H1 (cell line): ENCODE results near the gene MAN2A1. TPM values are rescaled to one million over a fixed set of nuclear protein-coding genes. Genes with fewer than 3 reads are reported as not detected.

Experiments used
- HDAC2 ChIP-seq, 2 experiments: fragments of 300-600 bp in 1 of 2; sonication (generic) in 1 of 2; IDR thresholded peaks; 2 replicates each; pipeline ENCODE4 v1.6.1; 2011 to 2012; ENCODE audit warnings: low read depth in 2 of 2, low read length in 2 of 2, mild to moderate bottlenecking in 2 of 2, moderate library complexity in 2 of 2, borderline replicate concordance in 1 of 2, inconsistent platforms in 1 of 2
- POU5F1 ChIP-seq: IDR thresholded peaks from 2 replicates; pipeline ENCODE4 v1.6.1; 2011; ENCODE audit warnings: low read depth, mild to moderate bottlenecking, low read length, moderate library complexity
- RBBP5 ChIP-seq: IDR thresholded peaks from 2 replicates; pipeline ENCODE4 v1.7.1; 2012; ENCODE audit warnings: low read depth, mild to moderate bottlenecking, inconsistent platforms, low read length, moderate library complexity, borderline replicate concordance
- RXRA ChIP-seq: IDR thresholded peaks from 2 replicates; pipeline ENCODE4 v1.6.1; 2011; ENCODE audit warnings: low read depth, mild to moderate bottlenecking, low read length, moderate library complexity; ENCODE audit not compliant: insufficient read depth
- SIN3A ChIP-seq, 2 experiments: IDR thresholded peaks in 1 of 2; conservative IDR thresholded peaks in 1 of 2; 2 replicates each; pipeline ENCODE4 v1.6.1; 2011 to 2012; ENCODE audit warnings: low read length in 2 of 2, improper control_type of control experiment in 1 of 2, low read depth in 1 of 2, mild to moderate bottlenecking in 1 of 2
- TAF1 ChIP-seq: IDR thresholded peaks from 2 replicates; pipeline ENCODE4 v1.6.1; 2011; ENCODE audit warnings: mild to moderate bottlenecking, low read depth, low read length
- polyA plus RNA-seq, 7 experiments: library from polyadenylated mRNA; depleted of rRNA in 3 of 7; stranded (reverse) in 5 of 7; unstranded in 2 of 7; fragments of >200 nt in 5 of 7; fragments of 200-250 nt in 2 of 7; gene quantifications; 1 replicate in 5 of 7; 2 replicates in 1 of 7; 4 replicates in 1 of 7; pipeline versions ENCODE4 v1.2.1 to v1.2.3, GENCODE V29; 2011 to 2013; ENCODE audit warnings: missing spikeins in 2 of 7, mixed read lengths in 2 of 7
- total RNA-seq: library from RNA; stranded (reverse); fragmentation: NEBNext Ultra II Directional; extraction: Animal tissue kit (Norgen Biotek cat#: 25700); gene quantifications from 2 replicates; pipeline ENCODE4 v1.2.1, GENCODE V29; 2021
- TF ChIP-seq, protein P1 (sequence below): fragments of 300-600 bp; sonication (generic); IDR thresholded peaks from 2 replicates; pipeline ENCODE4 v1.7.1; 2012; ENCODE audit warnings: low read length, moderate library complexity, mild to moderate bottlenecking, inconsistent platforms; ENCODE audit not compliant: insufficient replicate concordance
- TF ChIP-seq, protein P2 (sequence below): IDR thresholded peaks from 2 replicates; pipeline ENCODE4 v1.6.1; 2011; ENCODE audit warnings: low read length, improper control_type of control experiment

The MAN2A1 gene
- total and polyA plus RNA-seq, 2 of the 8 experiments (the other 6 are each of a cell fraction or from before 2014, with no cell fraction given), result 29.1 to 102 TPM

- TF ChIP-seq, protein P1, sequence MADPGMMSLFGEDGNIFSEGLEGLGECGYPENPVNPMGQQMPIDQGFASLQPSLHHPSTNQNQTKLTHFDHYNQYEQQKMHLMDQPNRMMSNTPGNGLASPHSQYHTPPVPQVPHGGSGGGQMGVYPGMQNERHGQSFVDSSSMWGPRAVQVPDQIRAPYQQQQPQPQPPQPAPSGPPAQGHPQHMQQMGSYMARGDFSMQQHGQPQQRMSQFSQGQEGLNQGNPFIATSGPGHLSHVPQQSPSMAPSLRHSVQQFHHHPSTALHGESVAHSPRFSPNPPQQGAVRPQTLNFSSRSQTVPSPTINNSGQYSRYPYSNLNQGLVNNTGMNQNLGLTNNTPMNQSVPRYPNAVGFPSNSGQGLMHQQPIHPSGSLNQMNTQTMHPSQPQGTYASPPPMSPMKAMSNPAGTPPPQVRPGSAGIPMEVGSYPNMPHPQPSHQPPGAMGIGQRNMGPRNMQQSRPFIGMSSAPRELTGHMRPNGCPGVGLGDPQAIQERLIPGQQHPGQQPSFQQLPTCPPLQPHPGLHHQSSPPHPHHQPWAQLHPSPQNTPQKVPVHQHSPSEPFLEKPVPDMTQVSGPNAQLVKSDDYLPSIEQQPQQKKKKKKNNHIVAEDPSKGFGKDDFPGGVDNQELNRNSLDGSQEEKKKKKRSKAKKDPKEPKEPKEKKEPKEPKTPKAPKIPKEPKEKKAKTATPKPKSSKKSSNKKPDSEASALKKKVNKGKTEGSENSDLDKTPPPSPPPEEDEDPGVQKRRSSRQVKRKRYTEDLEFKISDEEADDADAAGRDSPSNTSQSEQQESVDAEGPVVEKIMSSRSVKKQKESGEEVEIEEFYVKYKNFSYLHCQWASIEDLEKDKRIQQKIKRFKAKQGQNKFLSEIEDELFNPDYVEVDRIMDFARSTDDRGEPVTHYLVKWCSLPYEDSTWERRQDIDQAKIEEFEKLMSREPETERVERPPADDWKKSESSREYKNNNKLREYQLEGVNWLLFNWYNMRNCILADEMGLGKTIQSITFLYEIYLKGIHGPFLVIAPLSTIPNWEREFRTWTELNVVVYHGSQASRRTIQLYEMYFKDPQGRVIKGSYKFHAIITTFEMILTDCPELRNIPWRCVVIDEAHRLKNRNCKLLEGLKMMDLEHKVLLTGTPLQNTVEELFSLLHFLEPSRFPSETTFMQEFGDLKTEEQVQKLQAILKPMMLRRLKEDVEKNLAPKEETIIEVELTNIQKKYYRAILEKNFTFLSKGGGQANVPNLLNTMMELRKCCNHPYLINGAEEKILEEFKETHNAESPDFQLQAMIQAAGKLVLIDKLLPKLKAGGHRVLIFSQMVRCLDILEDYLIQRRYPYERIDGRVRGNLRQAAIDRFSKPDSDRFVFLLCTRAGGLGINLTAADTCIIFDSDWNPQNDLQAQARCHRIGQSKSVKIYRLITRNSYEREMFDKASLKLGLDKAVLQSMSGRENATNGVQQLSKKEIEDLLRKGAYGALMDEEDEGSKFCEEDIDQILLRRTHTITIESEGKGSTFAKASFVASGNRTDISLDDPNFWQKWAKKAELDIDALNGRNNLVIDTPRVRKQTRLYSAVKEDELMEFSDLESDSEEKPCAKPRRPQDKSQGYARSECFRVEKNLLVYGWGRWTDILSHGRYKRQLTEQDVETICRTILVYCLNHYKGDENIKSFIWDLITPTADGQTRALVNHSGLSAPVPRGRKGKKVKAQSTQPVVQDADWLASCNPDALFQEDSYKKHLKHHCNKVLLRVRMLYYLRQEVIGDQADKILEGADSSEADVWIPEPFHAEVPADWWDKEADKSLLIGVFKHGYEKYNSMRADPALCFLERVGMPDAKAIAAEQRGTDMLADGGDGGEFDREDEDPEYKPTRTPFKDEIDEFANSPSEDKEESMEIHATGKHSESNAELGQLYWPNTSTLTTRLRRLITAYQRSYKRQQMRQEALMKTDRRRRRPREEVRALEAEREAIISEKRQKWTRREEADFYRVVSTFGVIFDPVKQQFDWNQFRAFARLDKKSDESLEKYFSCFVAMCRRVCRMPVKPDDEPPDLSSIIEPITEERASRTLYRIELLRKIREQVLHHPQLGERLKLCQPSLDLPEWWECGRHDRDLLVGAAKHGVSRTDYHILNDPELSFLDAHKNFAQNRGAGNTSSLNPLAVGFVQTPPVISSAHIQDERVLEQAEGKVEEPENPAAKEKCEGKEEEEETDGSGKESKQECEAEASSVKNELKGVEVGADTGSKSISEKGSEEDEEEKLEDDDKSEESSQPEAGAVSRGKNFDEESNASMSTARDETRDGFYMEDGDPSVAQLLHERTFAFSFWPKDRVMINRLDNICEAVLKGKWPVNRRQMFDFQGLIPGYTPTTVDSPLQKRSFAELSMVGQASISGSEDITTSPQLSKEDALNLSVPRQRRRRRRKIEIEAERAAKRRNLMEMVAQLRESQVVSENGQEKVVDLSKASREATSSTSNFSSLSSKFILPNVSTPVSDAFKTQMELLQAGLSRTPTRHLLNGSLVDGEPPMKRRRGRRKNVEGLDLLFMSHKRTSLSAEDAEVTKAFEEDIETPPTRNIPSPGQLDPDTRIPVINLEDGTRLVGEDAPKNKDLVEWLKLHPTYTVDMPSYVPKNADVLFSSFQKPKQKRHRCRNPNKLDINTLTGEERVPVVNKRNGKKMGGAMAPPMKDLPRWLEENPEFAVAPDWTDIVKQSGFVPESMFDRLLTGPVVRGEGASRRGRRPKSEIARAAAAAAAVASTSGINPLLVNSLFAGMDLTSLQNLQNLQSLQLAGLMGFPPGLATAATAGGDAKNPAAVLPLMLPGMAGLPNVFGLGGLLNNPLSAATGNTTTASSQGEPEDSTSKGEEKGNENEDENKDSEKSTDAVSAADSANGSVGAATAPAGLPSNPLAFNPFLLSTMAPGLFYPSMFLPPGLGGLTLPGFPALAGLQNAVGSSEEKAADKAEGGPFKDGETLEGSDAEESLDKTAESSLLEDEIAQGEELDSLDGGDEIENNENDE, result no peak
- TF ChIP-seq SIN3A (conservative IDR thresholded peaks at IDR 0.05 in 1 of 2, IDR thresholded peaks at IDR 0.05 in 1 of 2; ENCODE audit: low read depth in 1 of 2, low read length in 2 of 2) (no peak), HDAC2 (IDR thresholded peaks at IDR 0.05; ENCODE audit: borderline replicate concordance in 1 of 2, low read depth in 2 of 2, low read length in 2 of 2) (no peak), RBBP5 (no peak), POU5F1 (no peak), TAF1 (no peak), RXRA (no peak)
- TF ChIP-seq, protein P2, sequence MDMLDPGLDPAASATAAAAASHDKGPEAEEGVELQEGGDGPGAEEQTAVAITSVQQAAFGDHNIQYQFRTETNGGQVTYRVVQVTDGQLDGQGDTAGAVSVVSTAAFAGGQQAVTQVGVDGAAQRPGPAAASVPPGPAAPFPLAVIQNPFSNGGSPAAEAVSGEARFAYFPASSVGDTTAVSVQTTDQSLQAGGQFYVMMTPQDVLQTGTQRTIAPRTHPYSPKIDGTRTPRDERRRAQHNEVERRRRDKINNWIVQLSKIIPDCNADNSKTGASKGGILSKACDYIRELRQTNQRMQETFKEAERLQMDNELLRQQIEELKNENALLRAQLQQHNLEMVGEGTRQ, result no peak
These were observed 3.8 kb upstream of the MAN2A1 start (continued) for GRCh38 chr5:109685916-109686315.
